Thyroid gland (tissue), 4 donors: ENCODE measurements around the gene TTC17.

Experiments used
- POLR2A ChIP-seq, 2 donors: fragments of 450-650 bp; IDR thresholded peaks; one replicate each; pipeline ENCODE4 v1.6.1; 2017; ENCODE audit warnings: antibody characterized with exemption in 2 of 2, mild to moderate bottlenecking in 2 of 2, moderate library complexity in 1 of 2
- TF ChIP-seq, protein P1 (sequence below), 6 experiments: fragments of 200-600 bp in 3 of 6; fragments of 450-650 bp in 3 of 6; sonication (generic) in 3 of 6; IDR thresholded peaks; one replicate each; pipeline ENCODE4 v1.5.1; 2016 to 2019; ENCODE audit warnings: antibody characterized with exemption in 6 of 6, mild to moderate bottlenecking in 2 of 6, inconsistent platforms in 1 of 6, moderate library complexity in 1 of 6

DNA sequence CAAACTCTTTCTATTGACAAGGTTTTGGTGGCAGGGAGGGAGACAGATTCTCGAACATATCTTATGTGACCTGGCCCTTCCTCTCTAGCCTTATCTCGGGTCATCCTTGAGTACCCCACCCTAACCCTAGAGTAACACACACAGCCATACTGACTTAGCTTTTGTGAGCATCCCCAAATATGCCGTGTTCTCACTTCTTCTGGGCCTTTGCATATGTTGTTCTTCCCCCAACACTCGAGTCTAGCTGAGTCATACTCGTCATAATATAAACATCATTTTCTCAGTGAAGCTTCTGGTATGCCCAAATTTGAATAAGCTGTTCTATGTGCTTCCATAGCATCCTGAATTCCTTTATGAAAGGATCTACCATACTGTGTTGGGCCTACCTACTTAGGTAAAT lies 8.0 kb downstream of the TTC17 start:
- TF ChIP-seq, protein P1, sequence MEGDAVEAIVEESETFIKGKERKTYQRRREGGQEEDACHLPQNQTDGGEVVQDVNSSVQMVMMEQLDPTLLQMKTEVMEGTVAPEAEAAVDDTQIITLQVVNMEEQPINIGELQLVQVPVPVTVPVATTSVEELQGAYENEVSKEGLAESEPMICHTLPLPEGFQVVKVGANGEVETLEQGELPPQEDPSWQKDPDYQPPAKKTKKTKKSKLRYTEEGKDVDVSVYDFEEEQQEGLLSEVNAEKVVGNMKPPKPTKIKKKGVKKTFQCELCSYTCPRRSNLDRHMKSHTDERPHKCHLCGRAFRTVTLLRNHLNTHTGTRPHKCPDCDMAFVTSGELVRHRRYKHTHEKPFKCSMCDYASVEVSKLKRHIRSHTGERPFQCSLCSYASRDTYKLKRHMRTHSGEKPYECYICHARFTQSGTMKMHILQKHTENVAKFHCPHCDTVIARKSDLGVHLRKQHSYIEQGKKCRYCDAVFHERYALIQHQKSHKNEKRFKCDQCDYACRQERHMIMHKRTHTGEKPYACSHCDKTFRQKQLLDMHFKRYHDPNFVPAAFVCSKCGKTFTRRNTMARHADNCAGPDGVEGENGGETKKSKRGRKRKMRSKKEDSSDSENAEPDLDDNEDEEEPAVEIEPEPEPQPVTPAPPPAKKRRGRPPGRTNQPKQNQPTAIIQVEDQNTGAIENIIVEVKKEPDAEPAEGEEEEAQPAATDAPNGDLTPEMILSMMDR (IDR thresholded peaks at IDR 0.05): no peak
- no peak for TF ChIP-seq POLR2A (IDR thresholded peaks at IDR 0.05)
